Activated T-helper 1 cell treated with Interleukin-2 at 50 U/mL for 16 hours (primary cell): ENCODE results near the gene CYS1.
"Not testable (repeated sequence)": the region's sequence is repeated elsewhere in the genome, so short reads cannot be mapped to it uniquely, and the experiment has no call there.

ENCODE experiments used
- DNase-seq: peaks from one replicate; pipeline ENCODE4 v3.0.0-alpha.2; 2020; ENCODE audit warnings: low read depth

The CYS1 gene

GRCh38 chr2:10029875-10030223 lies 50.4 kb downstream of the CYS1 start:
- DNase-seq, result no peak

- no peak for DNase-seq
Observed at GRCh38 chr2:10028988-10029874, 51.0 kb downstream of the CYS1 start.

- no peak for DNase-seq
Observed at GRCh38 chr2:10028407-10028987, 51.7 kb downstream of the CYS1 start.

- no peak for DNase-seq
Observed at GRCh38 chr2:10027660-10028330, 52.4 kb downstream of the CYS1 start.

GRCh38 chr2:10026940-10027569 lies 53.2 kb downstream of the CYS1 start:
- DNase-seq, result no peak

GRCh38 chr2:10022966-10023662 lies 57.1 kb downstream of the CYS1 start:
- no peak for DNase-seq

- DNase-seq, result no peak
Observed at GRCh38 chr2:10022445-10022844, 57.8 kb downstream of the CYS1 start.

GRCh38 chr2:10022041-10022421 lies 58.2 kb downstream of the CYS1 start:
- DNase-seq, result no peak

GRCh38 chr2:10019602-10020400 lies 60.4 kb downstream of the CYS1 start:
- DNase-seq, result no peak

GRCh38 chr2:10019174-10019573 lies 61.0 kb downstream of the CYS1 start:
- no peak for DNase-seq

- no peak for DNase-seq
Observed at GRCh38 chr2:10017313-10017941, 62.8 kb downstream of the CYS1 start.

GRCh38 chr2:10016802-10017258 lies 63.4 kb downstream of the CYS1 start:
- no peak for DNase-seq

GRCh38 chr2:10016001-10016801 lies 64.0 kb downstream of the CYS1 start:
- DNase-seq, result no peak

- not testable (repeated sequence) for DNase-seq
Observed at GRCh38 chr2:10015376-10015989, 64.7 kb downstream of the CYS1 start.

- DNase-seq, result no peak
Observed at GRCh38 chr2:10014418-10015190, 65.6 kb downstream of the CYS1 start.

GRCh38 chr2:10013651-10014417 lies 66.4 kb downstream of the CYS1 start:
- DNase-seq, result not testable (repeated sequence)

- DNase-seq, result no peak
Observed at GRCh38 chr2:10012963-10013461, 67.2 kb downstream of the CYS1 start.
